H1 (cell line): ENCODE measurements around the gene RASGEF1B. TPM values are rescaled to one million over a fixed set of nuclear protein-coding genes. Genes with fewer than 3 reads are reported as not detected.

ENCODE experiments used
- KDM1A ChIP-seq: fragments of 200-600, 300-600 bp; sonication (generic); IDR thresholded peaks from 2 replicates; pipeline ENCODE4 v1.7.1; 2016; ENCODE audit warnings: mild to moderate bottlenecking, low read length, borderline replicate concordance
- POLR2AphosphoS5 ChIP-seq: IDR thresholded peaks from 2 replicates; pipeline ENCODE4 v1.6.1; 2011; ENCODE audit warnings: low read depth, low read length
- RNF2 ChIP-seq: fragments of 200-900, 300-1000 bp; sonication (generic); IDR thresholded peaks from 2 replicates; pipeline ENCODE4 v1.7.1; 2016; ENCODE audit warnings: borderline replicate concordance, low read depth, mild to moderate bottlenecking, antibody characterized with exemption, low read length; ENCODE audit not compliant: poor library complexity, severe bottlenecking; ENCODE audit errors: missing control alignments
- SIN3A ChIP-seq, 2 experiments: IDR thresholded peaks in 1 of 2; conservative IDR thresholded peaks in 1 of 2; 2 replicates each; pipeline ENCODE4 v1.6.1; 2011 to 2012; ENCODE audit warnings: low read length in 2 of 2, improper control_type of control experiment in 1 of 2, low read depth in 1 of 2, mild to moderate bottlenecking in 1 of 2
- polyA plus RNA-seq, 7 experiments: library from polyadenylated mRNA; depleted of rRNA in 3 of 7; stranded (reverse) in 5 of 7; unstranded in 2 of 7; fragments of >200 nt in 5 of 7; fragments of 200-250 nt in 2 of 7; gene quantifications; 1 replicate in 5 of 7; 2 replicates in 1 of 7; 4 replicates in 1 of 7; pipeline versions ENCODE4 v1.2.1 to v1.2.3, GENCODE V29; 2011 to 2013; ENCODE audit warnings: missing spikeins in 2 of 7, mixed read lengths in 2 of 7
- total RNA-seq: library from RNA; stranded (reverse); fragmentation: NEBNext Ultra II Directional; extraction: Animal tissue kit (Norgen Biotek cat#: 25700); gene quantifications from 2 replicates; pipeline ENCODE4 v1.2.1, GENCODE V29; 2021

Gene RASGEF1B
- total and polyA plus RNA-seq, 2 of the 8 experiments (the other 6 are each of a cell fraction or from before 2014, with no cell fraction given), result 1.6 to 4.7 TPM

DNA sequence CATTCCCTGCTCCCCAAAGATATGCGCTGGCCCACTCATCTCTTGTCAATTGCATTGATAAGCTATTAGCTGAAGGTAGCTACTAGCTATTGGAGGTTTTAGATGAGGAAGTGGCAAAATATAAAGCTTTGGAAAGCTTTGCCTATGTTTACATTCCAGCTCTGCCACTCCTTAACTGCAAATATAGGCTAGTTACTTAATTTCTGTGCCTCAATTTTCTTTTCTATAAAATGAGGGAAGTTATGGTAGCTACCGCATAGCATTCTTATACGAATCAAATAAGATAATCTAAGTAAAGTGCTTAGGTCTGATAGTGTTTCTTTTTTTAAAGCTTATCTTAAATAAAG is 47.7 kb upstream of the RASGEF1B start (continued):
- TF ChIP-seq KDM1A (no peak), SIN3A (conservative IDR thresholded peaks at IDR 0.05 in 1 of 2, IDR thresholded peaks at IDR 0.05 in 1 of 2; ENCODE audit: low read depth in 1 of 2, low read length in 2 of 2) (no peak), RNF2 (no peak), POLR2AphosphoS5 (no peak)
